Measurements from ENCODE around the gene IKZF5. TPM values are rescaled to one million over a fixed set of nuclear protein-coding genes. Genes with fewer than 3 reads are reported as not detected.

IKZF5 gene
- 3.2 and 3.7 TPM in 2 replicates for total RNA-seq

DNA sequence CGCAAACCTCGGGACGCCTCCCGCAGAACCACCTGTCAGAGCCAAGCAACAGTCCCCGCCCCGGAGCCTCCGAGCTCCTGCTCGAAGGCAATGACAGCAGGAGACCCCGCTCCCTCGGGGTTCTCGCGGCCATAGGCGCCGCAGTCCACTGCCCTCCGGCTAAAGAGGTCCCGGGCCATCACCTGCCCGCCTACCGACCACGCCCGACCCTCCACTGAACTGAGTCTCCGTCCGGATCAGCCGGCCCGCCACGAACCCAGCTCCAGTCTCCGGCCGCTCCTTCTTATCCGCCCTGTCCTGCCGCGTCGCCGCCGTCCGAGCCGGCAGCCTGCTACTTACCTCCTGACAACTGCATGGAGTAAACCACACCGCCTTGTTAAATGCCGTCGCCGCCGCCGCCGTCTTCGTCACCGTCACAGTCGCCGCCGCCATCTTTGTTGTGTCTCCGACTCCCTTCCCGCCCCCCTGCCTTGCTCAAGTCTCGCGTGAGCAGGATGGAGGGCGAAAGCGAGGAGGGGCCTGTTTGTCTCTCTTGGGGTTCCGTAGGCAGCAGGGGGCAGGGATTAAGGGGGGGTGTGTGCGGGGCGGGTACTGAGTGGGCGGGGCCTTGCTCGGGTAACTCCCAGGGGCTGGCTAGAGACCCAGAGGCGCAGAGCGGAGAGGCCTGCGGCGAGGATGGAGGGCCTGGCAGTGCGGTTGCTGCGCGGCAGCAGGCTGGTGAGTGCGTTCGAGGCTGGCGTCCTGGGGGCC, at the start of gene IKZF5, which contains the start of gene ACADSB:
Gene IKZF5 (minus strand): TSS at position 441 of the 750 bp plus-strand sequence. CDS start 10,170 bp downstream, outside the sequence.
Gene ACADSB (plus strand): TSS at position 652 of the 750 bp plus-strand sequence. CDS start 24 bp downstream, at position 676.

GRCh38 chr10:122980209-122981065, 28.2 kb downstream of the IKZF5 start, which contains the start of gene PSTK:
Gene PSTK (plus strand): TSS chr10:122980401. CDS start chr10:122980480, 79 bp downstream.

GRCh38 chr10:122953902-122954730, 54.5 kb downstream of the IKZF5 start, which contains the start of gene C10orf88:
Gene C10orf88 (minus strand): TSS chr10:122954227. CDS start chr10:122954178, 49 bp downstream.

Other genes starting within 250 kb of the IKZF5 start
- 0.89 and 1.5 TPM in 2 replicates for gene CUZD1, start 162.9 kb downstream of the IKZF5 start, total RNA-seq
- gene FAM24B, start 129.2 kb downstream of the IKZF5 start, total RNA-seq: 10.8 and 11.1 TPM in 2 replicates
- gene FAM24A, start 98.2 kb downstream of the IKZF5 start, total RNA-seq: not detected in 2 replicates
- gene C10orf88, start 54.6 kb downstream of the IKZF5 start, total RNA-seq: 5.7 and 6.5 TPM in 2 replicates
- 3.0 and 3.6 TPM in 2 replicates for gene PSTK, start 28.4 kb downstream of the IKZF5 start, total RNA-seq
- 3.7 and 5.1 TPM in 2 replicates for gene ACADSB, start 211 bp upstream of the IKZF5 start, total RNA-seq
- 0.10 TPM in 1 of 2 replicates, not detected in the other for gene HMX3, start 127.2 kb upstream of the IKZF5 start, total RNA-seq
- gene HMX2, start 139.3 kb upstream of the IKZF5 start, total RNA-seq: not detected in 2 replicates
- 245 and 252 TPM in 2 replicates for gene BUB3, start 145.6 kb upstream of the IKZF5 start, total RNA-seq

Measured in mammary microvascular endothelial cell (primary cell).